Suppressor macrophage (primary cell): Measurements from ENCODE around the gene CTBP1.

ENCODE experiments used
- DNase-seq, 4 experiments: peaks; one replicate each; pipeline ENCODE4 v3.0.0-alpha.2; 2020 to 2022

Gene CTBP1

DNA sequence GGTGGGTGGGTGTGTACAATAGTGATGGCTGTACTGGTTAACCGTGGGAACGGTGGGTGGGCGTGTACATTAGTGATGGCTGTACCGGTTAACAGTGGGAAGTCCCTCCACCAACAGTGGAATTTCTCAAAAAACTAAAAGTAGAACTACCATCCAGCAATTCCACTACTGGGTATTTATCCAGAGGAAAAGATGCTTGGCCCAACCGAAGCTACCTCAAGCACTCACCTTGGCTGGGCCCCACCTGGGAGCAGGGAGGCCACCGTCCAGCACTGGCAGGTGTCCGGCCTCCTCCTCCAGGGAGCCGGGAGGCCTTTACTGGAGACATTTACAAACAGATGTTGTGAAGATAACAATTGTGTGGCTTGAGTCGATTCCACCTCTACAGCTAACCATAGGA lies 34.8 kb upstream of the CTBP1 start:
- no peak for DNase-seq

DNA sequence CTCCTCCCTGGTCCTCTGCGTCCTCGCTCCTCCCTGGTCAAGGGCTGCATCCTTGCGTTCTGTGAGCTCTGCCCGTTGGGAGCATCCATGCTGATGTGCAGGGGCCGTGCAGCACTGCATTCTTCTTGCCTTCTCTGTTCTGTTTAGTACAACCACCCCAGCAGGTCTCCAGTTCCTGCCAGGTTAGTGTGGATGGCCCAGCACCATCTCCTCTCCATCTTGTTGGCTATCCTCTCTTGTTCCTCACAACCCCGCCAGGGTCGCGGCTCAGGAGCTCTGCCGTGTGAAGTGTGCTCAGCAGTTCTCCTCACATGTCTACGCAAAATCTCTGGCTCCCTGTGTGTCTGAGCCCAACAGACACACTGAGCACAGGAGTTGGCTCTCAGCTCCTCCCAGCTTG lies 30.3 kb upstream of the CTBP1 start:
- DNase-seq = no peak

DNA sequence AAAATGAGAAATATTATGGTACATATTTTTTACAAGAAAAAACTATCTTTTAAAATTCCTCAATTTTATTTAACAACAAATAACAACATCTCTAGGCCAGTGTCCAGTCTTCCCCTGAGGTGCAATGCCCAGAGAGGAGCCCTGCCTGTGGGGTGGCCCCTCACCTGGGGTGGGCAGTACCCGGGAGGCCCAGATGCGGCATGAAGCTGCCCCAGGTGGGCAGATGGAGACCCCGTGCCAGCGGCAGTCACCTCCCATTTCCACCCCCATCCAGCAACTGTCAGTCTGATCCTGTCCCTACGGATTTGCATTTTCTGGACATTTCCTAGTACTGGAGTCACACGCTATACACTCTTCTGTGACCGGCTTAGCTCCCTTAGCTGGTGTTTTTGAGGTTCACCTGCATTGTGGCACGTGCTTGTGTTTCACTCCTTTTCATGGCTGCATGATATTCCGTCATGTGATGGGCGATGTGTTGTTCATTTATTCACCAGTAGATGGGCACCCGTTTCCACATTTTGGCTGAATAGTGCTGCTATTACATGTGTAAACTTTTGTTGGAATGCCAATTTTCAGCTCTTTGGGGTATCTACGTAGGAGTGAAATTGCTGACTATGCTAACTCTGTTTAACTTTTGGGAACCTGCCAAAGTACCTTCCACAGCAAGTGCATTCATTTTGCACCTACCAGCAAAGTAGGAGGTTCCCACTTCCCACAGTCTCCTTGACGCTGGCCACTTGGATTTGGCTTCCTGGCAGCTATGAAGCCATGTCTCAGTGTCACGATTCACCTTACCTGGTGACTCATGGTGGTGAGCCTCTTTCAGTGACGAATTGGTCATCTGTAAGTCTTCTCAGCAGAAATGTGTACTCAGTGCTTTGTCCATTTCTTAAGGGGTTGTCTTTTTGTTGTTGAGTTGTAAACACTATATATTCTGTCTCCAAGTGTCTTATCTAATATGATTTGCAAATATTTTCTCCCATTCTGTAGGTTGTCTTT lies 29.0 kb upstream of the CTBP1 start:
- DNase-seq = peak in 3 of 4 experiments; percentile 18 to 46 (median 28)

DNA sequence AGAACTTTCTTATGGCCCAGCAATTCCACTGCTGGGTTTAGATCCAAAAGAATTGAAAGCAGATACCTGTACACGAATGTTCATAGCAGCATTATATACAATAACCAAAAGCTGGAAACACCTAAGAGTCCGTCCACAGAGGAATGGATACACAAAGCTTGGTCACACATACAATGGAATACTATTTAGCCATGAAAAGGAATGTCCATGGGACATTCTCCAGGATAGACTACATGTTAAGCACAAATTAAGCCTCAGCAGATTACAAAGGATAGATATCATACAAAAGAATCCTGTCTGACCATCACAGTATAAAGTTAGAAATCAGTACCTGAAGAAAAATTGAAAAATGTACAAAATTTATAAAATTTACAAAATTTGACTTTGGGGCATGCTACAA lies 28.1 kb upstream of the CTBP1 start:
- no peak for DNase-seq

DNA sequence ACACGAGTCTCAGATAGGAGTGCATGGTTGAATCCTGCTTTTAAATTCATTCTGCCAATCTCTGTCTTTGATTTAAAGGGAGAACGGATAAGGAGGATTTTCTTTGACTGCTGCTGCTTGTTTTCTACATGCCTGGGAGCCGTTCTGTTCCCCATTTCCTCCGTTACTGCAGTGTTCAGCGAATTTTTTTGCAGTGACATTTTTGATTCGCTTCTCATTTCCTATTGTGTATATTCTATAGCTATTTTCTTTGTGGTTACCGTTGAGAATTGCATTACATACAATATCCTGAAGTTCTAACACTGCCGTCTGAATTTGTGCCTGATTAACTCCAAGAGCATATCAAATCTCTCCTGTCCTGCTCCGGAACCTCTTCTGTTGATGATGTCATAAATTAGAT lies 25.9 kb upstream of the CTBP1 start:
- peak; percentile 19 to 72 (median 42) for DNase-seq

DNA sequence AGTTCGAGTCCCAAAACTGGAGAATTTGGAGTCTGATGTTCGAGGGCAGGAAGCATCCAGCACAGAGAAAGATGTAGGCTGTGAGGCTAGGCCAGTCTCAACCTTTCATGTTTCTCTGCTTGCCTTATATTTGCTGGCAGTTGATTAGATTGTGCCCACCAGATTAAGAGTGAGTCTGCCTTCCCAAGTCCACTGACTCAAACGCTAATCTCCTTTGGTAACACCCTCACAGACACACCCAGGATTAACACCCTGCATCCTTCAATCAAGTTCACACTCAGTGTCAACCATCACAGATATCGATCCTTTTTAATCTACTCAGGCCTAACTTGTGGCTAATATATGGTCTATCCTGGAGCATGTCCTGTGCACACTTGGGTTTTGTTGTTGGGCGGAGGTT lies 22.8 kb upstream of the CTBP1 start:
- DNase-seq = no peak

DNA sequence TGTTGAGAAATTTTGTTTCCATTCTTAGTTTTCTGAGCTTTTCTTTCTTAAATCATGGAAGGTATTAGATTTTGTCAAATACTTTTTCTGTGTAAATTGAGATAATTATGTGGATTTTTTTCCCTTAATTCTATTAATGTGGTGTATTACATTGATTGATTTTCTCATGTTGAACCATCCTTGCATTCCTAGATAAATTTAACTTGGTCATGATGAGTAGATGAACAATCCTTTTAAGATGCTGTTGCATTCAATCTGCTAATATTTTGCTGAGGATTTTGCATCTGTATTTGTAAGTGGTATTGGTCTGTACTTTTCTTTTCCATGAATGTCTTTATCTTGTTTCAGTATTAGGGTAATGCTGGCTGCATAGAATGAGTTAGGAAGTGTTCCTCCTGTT lies 20.3 kb upstream of the CTBP1 start:
- no peak for DNase-seq

DNA sequence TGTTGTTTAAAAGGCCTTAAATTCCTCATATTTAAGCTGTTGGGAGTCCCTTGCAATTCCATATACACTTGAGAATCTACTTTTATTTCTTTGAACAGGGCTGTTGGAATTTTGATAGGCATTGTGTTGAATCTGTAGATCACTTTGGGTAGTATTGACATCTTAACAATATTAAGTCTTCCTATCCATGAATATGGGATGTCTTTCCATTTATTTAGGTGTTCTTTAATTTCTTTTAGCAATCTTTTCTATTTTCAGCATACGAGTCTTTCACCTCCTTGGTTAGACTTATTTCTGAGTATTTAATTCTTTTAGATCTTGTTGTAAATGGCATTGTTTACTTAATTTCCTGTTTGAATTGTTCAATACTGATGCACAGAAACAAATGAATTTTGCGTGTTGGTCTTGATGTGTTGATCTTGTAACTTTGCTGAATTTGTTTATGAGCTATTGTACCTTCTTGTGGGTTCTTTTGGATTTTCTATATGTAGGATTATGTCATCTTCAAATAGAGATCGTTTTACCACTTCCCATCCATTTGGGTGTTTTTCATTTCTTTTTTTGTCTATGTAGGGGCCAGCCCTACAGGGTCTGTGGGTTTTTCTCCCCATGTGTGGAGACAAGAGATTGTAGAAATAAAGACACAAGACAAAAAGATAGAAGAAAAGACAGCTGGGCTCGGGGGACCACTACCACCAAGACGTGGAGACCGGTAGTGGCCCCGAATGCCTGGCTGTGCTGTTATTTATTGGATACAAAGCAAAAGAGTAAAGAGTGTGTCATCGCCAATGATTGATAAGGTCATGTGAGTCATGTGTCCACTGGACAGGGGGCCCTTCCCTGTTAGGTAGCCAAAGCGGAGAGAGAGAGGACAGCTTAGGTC lies 18.2 kb upstream of the CTBP1 start:
- no peak for DNase-seq

DNA sequence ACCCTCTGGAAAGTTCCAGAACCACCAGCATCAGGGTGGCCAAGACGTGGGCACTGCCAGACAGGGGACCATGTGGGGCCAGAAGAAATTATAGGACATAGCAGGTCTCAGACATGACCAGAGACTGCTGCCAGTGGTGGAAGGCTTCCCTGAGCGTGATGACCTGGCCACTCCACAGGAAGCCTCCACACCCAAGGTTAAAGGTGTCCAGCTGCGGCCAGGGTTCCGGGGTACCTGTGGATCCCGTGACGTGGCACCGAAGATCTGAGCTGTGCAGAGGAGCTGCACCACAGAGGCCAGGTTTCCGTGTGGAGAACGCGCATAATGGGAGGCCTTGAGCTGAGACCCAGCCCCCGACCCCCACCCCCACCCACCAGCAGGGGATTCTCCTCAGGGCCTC lies 16.4 kb upstream of the CTBP1 start:
- no peak for DNase-seq

DNA sequence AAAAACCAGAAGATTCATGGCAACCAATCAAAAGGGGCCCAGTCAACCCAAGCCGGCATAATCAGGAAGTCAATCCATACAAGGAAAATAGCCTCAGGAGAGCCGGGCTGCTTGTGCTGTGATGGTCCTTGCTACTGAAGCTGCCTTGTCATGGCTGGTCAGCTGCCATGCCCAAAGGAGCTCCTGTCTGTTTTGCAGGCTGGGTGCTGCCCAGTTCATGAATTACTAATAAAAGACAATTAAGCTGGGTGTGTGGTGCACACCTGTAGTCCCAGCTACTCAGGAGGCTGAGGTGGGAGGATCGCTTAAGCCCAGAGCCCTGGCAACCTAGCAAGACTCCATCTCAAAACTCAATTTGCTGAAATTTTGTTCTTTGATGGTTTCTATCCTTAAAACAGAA lies 16.0 kb upstream of the CTBP1 start:
- no peak for DNase-seq

DNA sequence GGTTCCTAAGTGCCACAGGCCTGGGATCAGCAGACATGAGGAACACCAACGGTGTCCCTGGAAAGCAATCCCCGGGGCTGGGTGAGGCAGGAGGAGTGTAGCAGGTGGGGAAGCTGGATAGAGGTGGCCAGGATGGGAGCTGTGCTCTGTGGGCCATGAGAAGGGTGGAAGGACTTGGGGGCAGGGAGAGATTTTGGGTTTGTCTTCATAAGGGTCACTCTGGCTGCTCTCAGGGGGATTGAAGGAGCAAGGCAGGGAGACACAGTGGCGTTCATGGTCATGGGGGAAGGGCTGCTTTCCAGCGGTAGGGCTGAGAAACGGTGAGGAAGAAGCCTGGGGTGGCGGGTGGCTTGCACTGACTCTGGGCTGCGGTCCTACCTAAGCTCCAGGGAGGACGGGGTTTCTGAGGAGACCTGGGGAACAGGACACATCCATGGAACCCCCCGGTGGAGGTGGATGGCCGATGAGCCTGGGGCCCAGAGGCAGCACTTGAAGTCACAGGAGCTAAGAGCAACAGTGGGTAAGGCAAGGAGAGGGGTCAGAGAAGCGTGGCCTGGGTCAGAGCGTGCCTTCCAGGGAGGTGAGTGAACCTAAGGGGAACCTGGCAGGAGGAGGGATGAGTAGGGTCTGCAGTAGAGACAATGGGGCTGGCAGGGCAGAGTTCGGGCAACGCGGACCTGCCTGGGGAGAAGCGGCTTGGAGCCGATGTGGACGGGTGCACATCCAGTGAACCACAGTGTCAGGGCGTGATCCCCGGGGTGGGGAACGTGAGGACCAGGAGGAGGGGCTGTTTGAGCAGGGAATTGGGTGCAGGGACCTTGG lies 12.4 kb upstream of the CTBP1 start:
- DNase-seq = no peak

DNA sequence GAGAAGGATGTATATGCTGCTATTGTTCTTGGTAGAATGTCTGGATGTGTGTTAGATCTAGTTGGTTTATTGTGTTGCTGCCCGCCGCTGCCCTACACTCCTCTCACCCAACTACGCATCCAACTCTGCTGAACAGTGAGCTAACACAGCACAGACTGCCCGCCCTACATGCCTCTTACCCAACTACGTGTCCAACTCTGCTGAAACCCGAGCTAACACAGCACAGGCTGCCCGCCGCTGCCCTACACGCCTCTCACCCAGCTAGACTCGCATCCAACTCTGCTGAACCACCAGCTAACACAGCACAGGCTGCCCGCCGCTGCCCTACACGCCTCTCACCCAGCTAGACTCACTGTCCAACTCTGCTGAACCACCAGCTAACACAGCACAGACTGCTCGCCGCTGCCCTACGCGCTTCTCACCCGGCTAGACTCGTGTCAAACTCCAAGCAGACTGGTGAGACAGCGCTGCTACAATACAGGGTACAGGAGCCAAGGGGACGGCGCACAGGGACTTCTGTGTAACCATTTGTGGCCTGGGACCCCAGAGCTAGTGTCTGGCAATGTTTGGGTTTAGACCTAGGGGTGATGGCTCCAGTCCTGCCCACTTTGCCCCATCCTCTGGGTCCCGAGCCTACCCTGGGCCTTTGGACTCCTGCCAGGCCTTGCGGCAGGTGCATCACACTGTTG lies 11.6 kb upstream of the CTBP1 start:
- DNase-seq = no peak

DNA sequence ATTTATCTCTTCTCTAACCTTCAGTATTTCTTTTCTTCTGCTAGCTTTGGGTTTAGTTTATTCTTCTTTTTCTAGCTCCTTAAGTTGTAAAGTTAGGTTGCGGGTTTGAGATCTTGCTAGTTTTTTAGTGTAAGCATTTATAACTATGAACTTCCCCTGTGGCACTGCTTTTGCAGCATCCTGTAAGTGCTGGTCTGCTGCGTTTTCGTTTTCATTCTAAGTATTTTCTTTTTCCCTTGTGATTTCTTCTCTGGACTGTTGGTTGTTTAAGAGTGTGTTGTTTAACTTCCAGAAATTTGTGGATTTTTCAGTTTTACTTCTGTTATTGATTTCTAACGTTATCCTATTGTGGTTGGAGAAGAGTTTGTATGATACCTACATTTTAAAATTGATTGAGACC lies 11.0 kb upstream of the CTBP1 start:
- DNase-seq = no peak

DNA sequence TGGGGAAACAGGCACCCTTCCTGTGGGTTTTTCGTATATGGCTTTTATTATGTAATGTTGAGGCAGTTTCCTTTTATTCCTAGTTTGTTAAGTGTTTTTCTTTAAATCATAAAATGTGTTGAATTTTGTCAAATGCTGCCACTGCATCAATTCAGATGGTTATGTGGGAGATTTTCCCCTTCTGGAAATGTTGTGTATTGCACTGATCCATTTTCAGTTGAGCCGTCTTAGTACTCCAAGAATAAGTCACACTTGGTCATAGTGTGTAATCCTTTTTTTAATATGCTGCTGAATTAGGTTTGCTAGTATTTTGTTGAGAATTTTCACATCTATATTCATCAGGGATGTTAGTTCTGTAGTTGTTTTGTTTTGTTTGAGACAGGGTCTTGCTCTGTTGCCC lies 9.5 kb upstream of the CTBP1 start:
- no peak for DNase-seq

DNA sequence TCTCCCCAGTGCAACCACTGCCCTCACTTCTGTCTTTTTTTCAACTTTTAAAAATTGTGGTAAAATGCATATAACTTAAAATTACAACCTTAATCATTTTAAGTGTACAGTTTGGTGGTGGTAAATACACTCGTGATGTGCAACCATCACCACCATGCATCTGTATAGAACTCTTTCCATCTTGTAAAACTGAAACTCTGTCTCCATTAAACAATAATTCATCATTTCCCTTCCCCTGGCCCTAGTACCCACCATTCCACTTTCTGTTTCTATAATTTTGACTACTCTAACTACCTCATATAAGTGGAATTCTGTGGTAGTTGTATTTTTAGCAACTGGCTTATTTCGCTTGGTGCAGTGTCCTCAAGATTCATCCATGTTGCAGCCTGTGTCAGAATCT lies 6.8 kb upstream of the CTBP1 start:
- no peak for DNase-seq

DNA sequence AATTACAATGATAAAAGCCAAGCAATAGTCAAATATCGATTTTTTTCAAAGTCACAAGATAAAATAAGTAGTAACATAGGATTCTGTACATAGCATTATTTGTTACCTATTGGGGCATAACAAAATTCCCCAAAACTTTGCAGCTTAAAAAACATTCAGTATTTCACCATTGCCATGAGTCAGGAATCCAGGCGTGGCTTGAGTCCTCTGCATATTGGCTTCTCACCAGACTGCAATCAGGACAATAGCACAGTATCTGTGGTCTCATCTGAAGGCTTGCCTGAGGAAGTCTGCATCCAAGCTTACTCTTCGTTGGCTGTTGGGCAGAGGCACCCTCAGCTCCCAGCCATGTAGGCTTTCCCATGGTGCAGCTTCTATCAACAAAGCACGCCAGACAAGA lies 6.2 kb upstream of the CTBP1 start:
- DNase-seq = no peak

DNA sequence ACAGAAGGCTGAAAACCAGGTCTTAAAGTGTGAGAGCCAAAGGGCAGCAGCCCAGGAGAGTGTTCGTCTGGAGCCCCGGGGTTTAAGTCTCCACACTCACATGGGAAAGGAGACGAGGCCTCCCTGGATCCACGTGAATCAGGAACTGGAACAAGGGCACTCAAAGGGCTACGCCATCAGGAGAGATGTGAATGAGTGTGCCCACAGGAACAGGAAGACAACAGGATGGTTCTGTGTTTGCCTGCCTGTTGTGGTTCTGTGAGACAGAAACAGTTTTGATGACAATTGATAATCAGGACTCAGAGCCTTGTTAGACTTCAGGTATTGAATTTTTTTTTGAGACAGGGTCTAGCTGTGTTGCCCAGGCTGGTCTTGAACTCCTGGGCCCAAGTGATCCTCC lies 4.9 kb upstream of the CTBP1 start:
- DNase-seq = no peak

DNA sequence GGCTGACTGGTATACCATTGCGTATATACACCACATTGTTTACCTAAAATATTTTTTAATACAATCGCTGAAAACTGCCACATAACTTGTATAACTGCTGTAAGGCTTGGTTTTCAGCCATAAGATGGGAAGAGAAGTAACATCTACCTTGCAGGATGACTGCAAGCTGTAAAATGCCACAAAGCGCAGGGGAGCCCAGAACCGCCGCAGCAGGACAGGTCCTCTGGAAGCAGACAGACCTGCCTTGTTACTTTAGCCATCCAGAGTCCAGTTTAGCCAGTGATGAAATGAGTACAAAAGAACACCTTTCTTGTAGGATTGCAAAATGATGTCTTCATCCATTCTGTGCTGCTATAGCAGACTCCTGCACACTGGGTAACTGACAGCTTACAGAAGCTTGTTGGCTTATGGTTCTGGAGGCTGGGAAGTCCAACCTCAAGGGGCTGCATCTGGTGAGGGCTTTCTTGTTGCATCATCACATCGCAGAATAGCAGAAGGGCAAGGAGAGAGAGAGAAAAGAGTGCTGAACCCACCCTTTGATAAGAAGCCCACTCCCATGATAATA lies 4.1 kb upstream of the CTBP1 start:
- DNase-seq = no peak

DNA sequence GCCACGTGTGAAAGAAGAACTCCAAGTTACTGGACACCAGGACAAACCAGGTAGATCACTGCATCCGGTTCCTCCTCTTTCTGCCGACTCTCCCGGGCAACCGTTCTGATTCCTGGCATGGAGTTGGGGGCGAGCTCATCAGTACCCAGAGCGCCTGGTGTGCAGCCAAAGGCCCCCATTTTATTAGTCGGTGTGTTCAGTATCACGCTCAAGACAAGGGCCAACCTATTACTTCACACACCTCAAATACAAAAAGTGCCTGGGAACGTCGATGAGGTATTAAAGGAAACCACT lies 2.8 kb upstream of the CTBP1 start:
- no peak for DNase-seq

DNA sequence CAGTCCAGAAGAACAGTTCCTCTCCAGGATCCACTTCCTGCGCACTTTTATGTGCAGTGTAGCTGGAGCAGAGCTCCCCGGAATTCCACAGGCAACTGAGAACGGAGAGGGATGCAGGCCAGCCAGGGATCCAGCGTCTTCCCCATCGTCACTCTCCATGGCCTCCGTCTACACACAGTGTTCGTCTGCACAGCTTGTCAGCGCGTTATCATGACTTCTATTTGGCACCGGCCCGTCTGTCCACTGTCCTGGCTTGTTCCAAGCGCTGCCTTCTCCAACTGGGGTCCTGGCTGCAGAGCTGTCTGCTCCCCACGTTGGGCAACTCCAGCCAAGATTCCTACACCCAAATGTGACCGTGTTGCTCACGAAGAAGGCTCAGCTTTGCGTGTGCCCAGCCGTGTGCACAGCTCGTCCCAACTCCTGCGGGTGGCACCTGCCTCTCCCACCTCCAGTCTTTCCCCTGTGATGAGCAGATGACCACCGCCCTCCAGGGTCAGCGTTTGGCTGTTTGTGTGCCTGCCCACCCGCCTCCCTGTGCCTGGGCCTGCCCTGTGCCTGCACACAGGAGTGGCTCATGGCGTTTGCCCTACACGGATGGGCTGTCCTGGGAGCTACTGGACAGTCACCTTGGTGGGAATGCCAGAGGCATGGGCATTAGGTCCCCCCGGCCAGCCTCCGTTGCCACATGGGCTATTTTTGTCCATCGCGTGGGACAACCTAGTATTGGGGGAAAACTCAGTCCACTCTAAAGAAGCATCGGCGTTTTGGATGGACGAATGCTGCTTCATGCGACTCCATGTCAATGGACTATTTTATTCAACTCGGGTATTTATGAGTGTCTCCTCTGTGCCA lies 2.2 kb upstream of the CTBP1 start:
- DNase-seq = no peak

DNA sequence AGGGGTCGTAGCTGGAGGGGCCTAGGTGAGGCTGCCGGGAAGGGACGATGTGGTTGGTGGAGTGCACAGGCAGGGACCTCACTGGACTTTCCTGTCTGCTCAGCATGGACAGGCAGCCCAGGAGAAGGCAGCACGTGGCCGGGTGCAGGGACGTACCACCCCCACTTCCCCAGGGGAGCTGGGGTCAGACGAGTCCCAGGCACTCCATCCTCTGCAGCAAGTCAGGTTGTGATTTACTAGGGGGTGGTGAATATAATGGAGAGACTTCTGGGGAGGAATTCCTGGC lies 1.5 kb upstream of the CTBP1 start:
- DNase-seq = no peak
